Right lobe of liver (tissue), 4 donors: Measurements from ENCODE around the gene WBP2NL.

ENCODE experiments used
- CTCF ChIP-seq, 4 donors: fragments of 200-600 bp in 3 of 4; fragments of 450-650 bp in 1 of 4; IDR thresholded peaks; one replicate each; pipeline versions ENCODE4 v1.5.1 to v1.8.0; 2016 to 2022; ENCODE audit warnings: antibody characterized with exemption in 4 of 4, mild to moderate bottlenecking in 2 of 4
- POLR2A ChIP-seq: fragments of 450-650 bp; IDR thresholded peaks from one replicate; pipeline ENCODE4 v1.6.1; 2017; ENCODE audit warnings: antibody characterized with exemption, mild to moderate bottlenecking
- donor health status: DM: no; HTN: no; CAD: no.
- donor health status: DM: no; HTN: no; CAD: no.
- donor health status: DM: no; HTN: yes; CAD: no.

GRCh38 chr22:41979423-41980250 lies 19.0 kb upstream of the WBP2NL start:
- TF ChIP-seq CTCF (IDR thresholded peaks at IDR 0.05) (no peak), POLR2A (no peak)
